Measurements from ENCODE around the gene HPN.

- TF ChIP-seq SCRT2 (tag by site-specific recombination; IDR thresholded peaks at IDR 0.05), result no peak
- no peak for TF ChIP-seq REST (tag by site-specific recombination; IDR thresholded peaks at IDR 0.05)
- no peak for TF ChIP-seq PBX3 (CRISPR knock-in tag; IDR thresholded peaks at IDR 0.05)
- peak; percentile 60 for TF ChIP-seq CTCF (tag by site-specific recombination; IDR thresholded peaks at IDR 0.05)
These were observed 4.3 kb downstream of the HPN start for GRCh38 chr19:35045667-35046300.
